GM23338 (cell line): Measurements from ENCODE around the gene GOLGA6A. TPM values are rescaled to one million over a fixed set of nuclear protein-coding genes. Genes with fewer than 3 reads are reported as not detected.
A peak's percentile ranks its signal among the peaks of the same experiment; 100 is the strongest.
"Not testable (repeated sequence)": the region's sequence is repeated elsewhere in the genome, so short reads cannot be mapped to it uniquely, and the experiment has no call there.

ENCODE experiments used
- ATAC-seq: fragments of 200-7000 bp; cut with Tn5 transposase; 3 replicates; pipeline ENCODE4 v1.9.1; 2020
- DNase-seq: peaks from one replicate; pipeline ENCODE4 v3.0.0-alpha.2; 2015; ENCODE audit warnings: low spot score
- H2AFZ ChIP-seq: fragments of 200-600 bp; sonication (generic); 2 replicates; pipeline ENCODE4 v1.8.0; 2016; ENCODE audit warnings: antibody characterized with exemption, mild to moderate bottlenecking, moderate library complexity
- H3F3A ChIP-seq: fragments of 200-600 bp; sonication (generic); replicated peaks from 2 replicates; pipeline ENCODE4 v1.8.0; 2017; ENCODE audit warnings: antibody characterized with exemption, mixed run types, low read depth
- H3K27ac ChIP-seq: fragments of 200-600 bp; sonication (generic); 2 replicates; pipeline ENCODE4 v1.6.1; 2016; ENCODE audit warnings: low read depth
- H3K27me3 ChIP-seq: fragments of 200-600 bp; sonication (generic); 2 replicates; pipeline ENCODE4 v1.8.0; 2016; ENCODE audit warnings: mild to moderate bottlenecking, mixed run types, moderate library complexity; ENCODE audit not compliant: insufficient read depth
- H3K36me3 ChIP-seq: fragments of 200-600 bp; sonication (generic); 2 replicates; pipeline ENCODE4 v1.8.0; 2016; ENCODE audit warnings: mild to moderate bottlenecking; ENCODE audit not compliant: insufficient read depth
- H3K4me1 ChIP-seq: fragments of 200-600 bp; sonication (generic); 2 replicates; pipeline ENCODE4 v1.8.0; 2016; ENCODE audit warnings: mild to moderate bottlenecking, moderate library complexity; ENCODE audit not compliant: insufficient read depth
- H3K4me2 ChIP-seq: fragments of 200-600 bp; sonication (generic); 2 replicates; pipeline ENCODE4 v1.7.1; 2017; ENCODE audit warnings: mixed run types
- H3K4me3 ChIP-seq: fragments of 200-600 bp; sonication (generic); 2 replicates; pipeline ENCODE4 v1.6.1; 2016; ENCODE audit warnings: mixed run types
- H3K79me2 ChIP-seq: fragments of 200-600 bp; sonication (generic); replicated peaks from 2 replicates; pipeline ENCODE4 v1.8.0; 2017; ENCODE audit warnings: mild to moderate bottlenecking; ENCODE audit not compliant: insufficient read depth
- H3K9me2 ChIP-seq: fragments of 200-600 bp; sonication (generic); 2 replicates; pipeline ENCODE4 v1.8.0; 2017; ENCODE audit not compliant: insufficient read depth
- H4K20me1 ChIP-seq: fragments of 200-600 bp; sonication (generic); replicated peaks from 2 replicates; pipeline ENCODE4 v1.8.0; 2017; ENCODE audit warnings: mild to moderate bottlenecking; ENCODE audit not compliant: insufficient read depth
- H3K27ac Mint-ChIP-seq: 2 replicates; pipeline ENCODE4 v1.8.0; 2020; ENCODE audit warnings: inconsistent platforms, mild to moderate bottlenecking, moderate library complexity, mixed read lengths
- H3K27me3 Mint-ChIP-seq: 3 replicates; pipeline ENCODE4 v1.8.0; 2022; ENCODE audit warnings: low read depth, mild to moderate bottlenecking, moderate library complexity, mixed read lengths, inconsistent platforms; ENCODE audit not compliant: insufficient read depth, poor library complexity
- H3K36me3 Mint-ChIP-seq: 3 replicates; pipeline ENCODE4 v1.8.0; 2021; ENCODE audit warnings: low read depth, mild to moderate bottlenecking, inconsistent platforms, moderate library complexity, mixed read lengths
- H3K4me1 Mint-ChIP-seq: 3 replicates; pipeline ENCODE4 v1.8.0; 2020; ENCODE audit warnings: mild to moderate bottlenecking, inconsistent platforms, mixed read lengths
- H3K4me3 Mint-ChIP-seq: 3 replicates; pipeline ENCODE4 v1.8.0; 2021; ENCODE audit warnings: moderate library complexity, mild to moderate bottlenecking, inconsistent platforms, mixed read lengths
- H3K9me3 Mint-ChIP-seq: 3 replicates; pipeline ENCODE4 v1.8.0; 2020; ENCODE audit warnings: moderate library complexity, mild to moderate bottlenecking, inconsistent platforms, mixed read lengths
- polyA plus RNA-seq: library from polyadenylated mRNA; unstranded; fragments of >200 nt; fragmentation: Nextera tagmentation; extraction: Ambion mirVana; gene quantifications from 2 replicates; pipeline ENCODE4 v1.2.1, GENCODE V29; 2016
- total RNA-seq: library from RNA; depleted of rRNA; stranded (reverse); fragments of >200 nt; shearing (Covaris generic); gene quantifications from 2 replicates; pipeline ENCODE4 v1.2.3, GENCODE V29; 2014
- TF ChIP-seq, protein P1 (sequence below), 2 experiments: fragments of 200-600 bp in 1 of 2; sonication (generic) in 1 of 2; conservative IDR thresholded peaks; 2 replicates each; pipeline versions ENCODE4 v1.5.1 to v1.6.1; 2016 to 2017; ENCODE audit warnings: antibody characterized with exemption in 2 of 2, low read depth in 2 of 2, mild to moderate bottlenecking in 2 of 2, moderate library complexity in 1 of 2

GOLGA6A gene
- total and polyA plus RNA-seq, 2 experiments from 2014 or later = 0.18 to 2.1 TPM

GRCh38 chr15:74075781-74076180, 6.6 kb downstream of the GOLGA6A start:
- not testable (repeated sequence) for H3K9me2 ChIP-seq, H3K36me3 Mint-ChIP-seq, H3K27ac Mint-ChIP-seq, H3K4me1 ChIP-seq, H3K4me3 Mint-ChIP-seq, H3F3A ChIP-seq, H2AFZ ChIP-seq, H3K27ac ChIP-seq, H3K4me1 Mint-ChIP-seq, H3K27me3 Mint-ChIP-seq, DNase-seq, H3K4me2 ChIP-seq, ATAC-seq, H4K20me1 ChIP-seq, H3K36me3 ChIP-seq, H3K27me3 ChIP-seq, H3K79me2 ChIP-seq, H3K4me3 ChIP-seq, H3K9me3 Mint-ChIP-seq

DNA sequence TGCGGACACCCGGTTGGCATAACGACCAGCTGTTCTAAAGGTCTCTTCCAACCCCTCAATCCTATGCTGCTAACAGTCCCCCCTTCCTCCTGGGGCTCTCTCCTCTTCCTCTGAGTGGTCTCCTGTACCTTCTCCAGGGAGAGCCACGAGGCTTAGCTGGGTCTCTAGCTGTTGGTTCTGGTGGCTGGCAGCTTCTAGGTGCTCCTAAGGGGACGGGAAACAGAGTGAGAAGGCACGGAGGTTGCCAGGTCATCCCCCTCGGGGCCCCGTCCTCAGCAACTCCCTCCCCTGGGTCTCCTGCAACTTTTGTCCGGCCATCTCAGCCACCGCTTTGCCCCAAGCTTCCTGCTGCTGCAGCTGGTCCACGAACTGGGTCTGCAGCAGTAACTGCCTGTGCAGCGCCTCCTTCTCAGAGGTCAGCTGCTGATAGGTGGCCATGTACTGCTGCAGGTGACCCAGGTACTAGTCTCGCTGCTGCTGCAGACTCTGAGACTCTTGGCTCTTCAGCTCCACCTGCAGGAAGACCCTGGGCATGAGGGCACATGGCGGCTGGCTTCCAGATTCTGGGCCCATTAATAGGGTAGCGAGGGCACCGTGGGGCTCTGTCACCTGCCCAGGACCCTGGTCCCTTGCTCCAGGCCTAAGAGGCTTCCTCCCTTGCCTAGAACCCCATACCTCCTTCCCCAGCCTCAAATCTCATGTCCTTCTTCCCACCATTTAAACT, 9.6 kb downstream of the GOLGA6A start:
- not testable (repeated sequence) for H3K9me2 ChIP-seq, H2AFZ ChIP-seq, H3K4me3 ChIP-seq, H3K27ac Mint-ChIP-seq, H3K27me3 Mint-ChIP-seq, H3K4me2 ChIP-seq, H3K4me1 Mint-ChIP-seq, H3K4me3 Mint-ChIP-seq, DNase-seq, H3K79me2 ChIP-seq, H3F3A ChIP-seq, H3K36me3 Mint-ChIP-seq, H3K4me1 ChIP-seq, H4K20me1 ChIP-seq, H3K27ac ChIP-seq, H3K9me3 Mint-ChIP-seq, H3K27me3 ChIP-seq, ATAC-seq, H3K36me3 ChIP-seq
- TF ChIP-seq, protein P1, sequence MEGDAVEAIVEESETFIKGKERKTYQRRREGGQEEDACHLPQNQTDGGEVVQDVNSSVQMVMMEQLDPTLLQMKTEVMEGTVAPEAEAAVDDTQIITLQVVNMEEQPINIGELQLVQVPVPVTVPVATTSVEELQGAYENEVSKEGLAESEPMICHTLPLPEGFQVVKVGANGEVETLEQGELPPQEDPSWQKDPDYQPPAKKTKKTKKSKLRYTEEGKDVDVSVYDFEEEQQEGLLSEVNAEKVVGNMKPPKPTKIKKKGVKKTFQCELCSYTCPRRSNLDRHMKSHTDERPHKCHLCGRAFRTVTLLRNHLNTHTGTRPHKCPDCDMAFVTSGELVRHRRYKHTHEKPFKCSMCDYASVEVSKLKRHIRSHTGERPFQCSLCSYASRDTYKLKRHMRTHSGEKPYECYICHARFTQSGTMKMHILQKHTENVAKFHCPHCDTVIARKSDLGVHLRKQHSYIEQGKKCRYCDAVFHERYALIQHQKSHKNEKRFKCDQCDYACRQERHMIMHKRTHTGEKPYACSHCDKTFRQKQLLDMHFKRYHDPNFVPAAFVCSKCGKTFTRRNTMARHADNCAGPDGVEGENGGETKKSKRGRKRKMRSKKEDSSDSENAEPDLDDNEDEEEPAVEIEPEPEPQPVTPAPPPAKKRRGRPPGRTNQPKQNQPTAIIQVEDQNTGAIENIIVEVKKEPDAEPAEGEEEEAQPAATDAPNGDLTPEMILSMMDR (conservative IDR thresholded peaks at IDR 0.05; ENCODE audit: low read depth in 2 of 2) = peak in 1 of 2 experiments; percentile 58; a peak in 2 of 4 replicates

DNA sequence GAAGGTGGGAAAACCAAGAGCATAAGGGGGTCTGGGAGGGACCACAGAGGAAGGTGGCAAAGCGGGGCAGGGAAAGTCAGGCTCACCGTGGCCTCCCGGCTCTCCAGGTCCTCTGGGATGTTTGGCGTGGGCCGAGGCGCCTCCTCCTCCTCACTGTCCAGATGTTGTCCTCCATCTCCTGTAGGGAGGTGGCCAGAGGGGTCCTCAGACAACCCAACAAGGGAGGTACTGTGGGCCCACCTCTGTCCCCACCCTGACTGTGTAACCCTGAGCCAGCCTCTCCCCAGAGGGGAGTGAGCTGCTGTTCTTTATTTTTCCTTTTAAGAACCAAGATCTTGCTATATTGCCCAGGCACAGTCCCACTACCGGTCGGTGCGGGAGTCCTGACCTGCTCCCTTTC, 10.2 kb downstream of the GOLGA6A start:
- H3K36me3 Mint-ChIP-seq, H3K4me2 ChIP-seq, H3K4me1 Mint-ChIP-seq, H3K79me2 ChIP-seq, H3K27me3 Mint-ChIP-seq, H3K27ac ChIP-seq, H3K4me3 Mint-ChIP-seq, ATAC-seq, H2AFZ ChIP-seq, H3K4me3 ChIP-seq, H3K9me3 Mint-ChIP-seq, H3K4me1 ChIP-seq, H4K20me1 ChIP-seq, H3K27me3 ChIP-seq, H3K9me2 ChIP-seq, H3K27ac Mint-ChIP-seq, H3K36me3 ChIP-seq, DNase-seq, H3F3A ChIP-seq: not testable (repeated sequence)

DNA sequence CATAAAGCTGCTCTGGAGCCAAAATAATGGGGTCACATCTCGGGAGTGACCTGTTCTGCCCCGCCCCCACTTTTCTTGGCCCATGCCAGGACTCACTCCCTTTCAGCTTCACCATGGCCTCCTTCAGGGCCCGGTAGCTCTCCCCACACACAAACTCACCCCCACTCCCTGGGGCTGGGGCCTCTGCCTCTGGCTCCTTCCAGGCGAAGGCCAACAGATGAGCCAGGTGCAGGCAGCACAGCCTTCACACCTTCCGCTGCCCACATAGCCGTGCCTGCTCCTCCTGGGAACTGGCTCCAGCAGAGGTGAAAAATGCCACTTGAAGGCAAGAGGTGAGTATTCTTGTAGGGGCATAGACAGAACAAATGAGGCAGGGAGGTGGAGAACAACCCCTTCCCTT, 10.7 kb downstream of the GOLGA6A start:
- H3K4me3 Mint-ChIP-seq, DNase-seq, H3K4me1 ChIP-seq, H3K9me2 ChIP-seq, H2AFZ ChIP-seq, H3K36me3 ChIP-seq, H3F3A ChIP-seq, H3K27ac ChIP-seq, H3K27me3 Mint-ChIP-seq, H3K27ac Mint-ChIP-seq, H3K4me3 ChIP-seq, H3K4me1 Mint-ChIP-seq, H3K36me3 Mint-ChIP-seq, H3K27me3 ChIP-seq, ATAC-seq, H3K9me3 Mint-ChIP-seq, H3K79me2 ChIP-seq, H3K4me2 ChIP-seq, H4K20me1 ChIP-seq: not testable (repeated sequence)
